Aorta (tissue), 5 donors: ENCODE data around the gene FIBP. TPM values are rescaled to one million over a fixed set of nuclear protein-coding genes. Genes with fewer than 3 reads are reported as not detected.
"Not testable (repeated sequence)": the region's sequence is repeated elsewhere in the genome, so short reads cannot be mapped to it uniquely, and the experiment has no call there.

Experiments used
- ATAC-seq: fragments of 200-7000 bp; cut with Tn5 transposase; one replicate; pipeline ENCODE4 v1.9.1; 2022; ENCODE audit warnings: moderate library complexity; ENCODE audit not compliant: low FRiP score
- DNase-seq, 2 donors: peaks; one replicate each; pipeline ENCODE4 v3.0.0-alpha.2; 2020
- H3K27ac ChIP-seq, 2 donors: one replicate each; pipeline ENCODE4 v1.5.1; 2013; ENCODE audit warnings: low read length in 2 of 2, mild to moderate bottlenecking in 2 of 2, moderate library complexity in 2 of 2, control low read depth in 1 of 2, inconsistent platforms in 1 of 2, low read depth in 1 of 2
- H3K27me3 ChIP-seq, 2 donors: one replicate each; pipeline ENCODE4 v1.6.1; 2013; ENCODE audit warnings: control low read depth in 1 of 2, low read length in 1 of 2, mild to moderate bottlenecking in 1 of 2, moderate library complexity in 1 of 2; ENCODE audit not compliant: insufficient read depth in 2 of 2, control insufficient read depth in 1 of 2
- H3K36me3 ChIP-seq, 2 donors: one replicate each; pipeline ENCODE4 v1.6.1; 2013; ENCODE audit warnings: control low read depth in 1 of 2, low read length in 1 of 2, mild to moderate bottlenecking in 1 of 2; ENCODE audit not compliant: insufficient read depth in 2 of 2, control insufficient read depth in 1 of 2
- H3K4me1 ChIP-seq, 2 donors: one replicate each; pipeline ENCODE4 v1.6.1; 2013; ENCODE audit warnings: low read length in 2 of 2, control low read depth in 1 of 2, mild to moderate bottlenecking in 1 of 2, moderate library complexity in 1 of 2; ENCODE audit not compliant: insufficient read depth in 2 of 2, control insufficient read depth in 1 of 2
- H3K4me3 ChIP-seq, 2 donors: one replicate each; pipeline ENCODE4 v1.5.1; 2013; ENCODE audit warnings: low read length in 2 of 2, control low read depth in 1 of 2, mild to moderate bottlenecking in 1 of 2
- H3K9me3 ChIP-seq: one replicate; pipeline ENCODE4 v1.6.1; 2013; ENCODE audit warnings: mild to moderate bottlenecking, low read length; ENCODE audit not compliant: control insufficient read depth
- WGBS, 2 donors: extraction: QIAGEN DNeasy Blood & Tissue Kit; methylation state at CpG; one replicate each; pipeline ENCODE4 v1.1.7; 2013; 5-methylcytosine and 5-hydroxymethylcytosine counted together
- intact Hi-C, 2 donors: fragments of 100-400 bp; cut with DNase I; formaldehyde crosslinking; loops; one replicate each; pipeline versions ENCODE4 v1.14.2 to v1.15.0; 2022
- polyA plus RNA-seq, 2 donors: library from polyadenylated mRNA; stranded (reverse); fragments of 200-250 nt; gene quantifications; one replicate each; pipeline ENCODE4 v1.2.3, GENCODE V29; 2013
- total RNA-seq, 2 donors: library from RNA; stranded (reverse); fragmentation: NEBNext Ultra II Directional; extraction: Animal tissue kit (Norgen Biotek cat#: 25700); gene quantifications; one replicate each; pipeline ENCODE4 v1.2.1, GENCODE V29; 2021
- donor health status: healthy with polysubstance abuse.
- donor health status: Bipolar disorder and iron deficiency.
- donor health status: DM: no; HTN: no; CAD: no.
- donor health status: DM: no; HTN: no; CAD: no.
- donor health status: DM: yes; HTN: yes; CAD: no.

The FIBP gene
- total and polyA plus RNA-seq, 4 donors, result 40.2 to 73.1 (median 52.5) TPM

GRCh38 chr11:65896034-65896999, 8.0 kb upstream of the FIBP start:
- Histone ChIP-seq H3K27ac (peak overlapping the region in 1 of 2 donors; percentile 30), H3K9me3 (no peaks in the 10 kb centered on the region), H3K27me3 (peaks cover 0 to under 1% of the 10 kb centered on the region in 2 donors), H3K4me1 (no peaks in the 10 kb centered on the region), H3K36me3 (no peaks in the 10 kb centered on the region), H3K4me3 (no peak overlapping the region)
- ATAC-seq (no peak), DNase-seq (no peak)
- 94% methylated on average over 14 of the region's 14 CpGs for WGBS, 2 donors
- intact Hi-C loops, result no loop called here

- no peaks in the 10 kb centered on the region for H3K4me1 ChIP-seq
- intact Hi-C loops, result no loop called here
- WGBS, 2 donors, result 93 to 96% methylated on average over 5 of the region's 5 CpGs
Observed at GRCh38 chr11:65895482-65895981, 7.3 kb upstream of the FIBP start.

GRCh38 chr11:65894034-65894591, 5.8 kb upstream of the FIBP start:
- Histone ChIP-seq H3K9me3 (no peaks in the 10 kb centered on the region), H3K36me3 (no peaks in the 10 kb centered on the region), H3K27ac (peak overlapping the region in 1 of 2 donors; percentile 77), H3K27me3 (peaks cover 0 to 5% of the 10 kb centered on the region in 2 donors), H3K4me3 (no peak overlapping the region), H3K4me1 (no peaks in the 10 kb centered on the region)
- ATAC-seq (no peak), DNase-seq (peak; percentile 75 to 82)
- intact Hi-C loops, result no loop called here
- WGBS, 2 donors, result 85 to 96% methylated on average over 16 of the region's 16 CpGs

More at GRCh38 chr11:65895482-65895981, 7.3 kb upstream of the FIBP start:
- Histone ChIP-seq H3K36me3 (no peaks in the 10 kb centered on the region), H3K4me3 (no peak overlapping the region), H3K27ac (no peak overlapping the region), H3K9me3 (no peaks in the 10 kb centered on the region), H3K27me3 (peaks cover 0 to 5% of the 10 kb centered on the region in 2 donors)
- no peak for ATAC-seq
- no peak for DNase-seq

- intact Hi-C loops, result no loop called here
- Histone ChIP-seq H3K27ac (peak overlapping the region in 1 of 2 donors; percentile 11), H3K27me3 (peaks cover 0 to 5% of the 10 kb centered on the region in 2 donors), H3K9me3 (no peaks in the 10 kb centered on the region), H3K4me1 (no peaks in the 10 kb centered on the region), H3K36me3 (no peaks in the 10 kb centered on the region), H3K4me3 (no peak overlapping the region)
- ATAC-seq (no peak), DNase-seq (no peak)
- WGBS, 2 donors, result 75 to 76% methylated on average over 10 of the region's 10 CpGs
Observed at GRCh38 chr11:65892661-65893317, 4.5 kb upstream of the FIBP start.

- H3K27ac ChIP-seq, result peak overlapping the region in 1 of 2 donors; percentile 98
- ATAC-seq, H3K4me3 ChIP-seq, H3K9me3 ChIP-seq, intact Hi-C loops, H3K36me3 ChIP-seq, H3K27me3 ChIP-seq, H3K4me1 ChIP-seq, DNase-seq: not testable (repeated sequence)
- 60% methylated on average over 5 of the region's 5 CpGs for WGBS, 2 donors
Observed at GRCh38 chr11:65892137-65892540, 3.9 kb upstream of the FIBP start.

GRCh38 chr11:65891219-65892136, 3.2 kb upstream of the FIBP start:
- peak overlapping the region; percentile 15 to 98 for H3K27ac ChIP-seq
- ATAC-seq (no peak), DNase-seq (peak in 1 of 2 donors; percentile 62)
- no peaks in the 10 kb centered on the region for H3K36me3 ChIP-seq
- no peaks in the 10 kb centered on the region for H3K9me3 ChIP-seq
- intact Hi-C loops, result no loop called here
- H3K27me3 ChIP-seq, result peaks cover 0 to 5% of the 10 kb centered on the region in 2 donors
- peaks cover 0 to 3% of the 10 kb centered on the region in 2 donors for H3K4me1 ChIP-seq
- 2 to 3% methylated on average over 55 to 57 of the region's 57 CpGs for WGBS, 2 donors
- peak overlapping the region; percentile 35 to 58 for H3K4me3 ChIP-seq

GRCh38 chr11:65890324-65891218, 2.3 kb upstream of the FIBP start, which contains the start of gene CCDC85B:
Gene CCDC85B, plus strand, starts transcription at chr11:65890673. Its CDS starts 111 bp downstream, at chr11:65890784.
- ATAC-seq (peak; percentile 90), DNase-seq (peak; percentile 99)
- H3K4me3 ChIP-seq, result peak within 1 kb of the TSS; percentile 35 to 58
- no peaks in the 10 kb centered on the region for H3K36me3 ChIP-seq
- WGBS, 2 donors, result 0 to 1% methylated on average over 86 to 94 of the region's 94 CpGs
- peaks cover 0 to 3% of the 10 kb centered on the region in 2 donors for H3K4me1 ChIP-seq
- H3K27me3 ChIP-seq, result peaks cover 0 to 5% of the 10 kb centered on the region in 2 donors
- intact Hi-C loops, result no loop called here
- peak within 1 kb of the TSS; percentile 86 to 99 for H3K27ac ChIP-seq
- no peaks in the 10 kb centered on the region for H3K9me3 ChIP-seq
